T-helper 2 cell treated with Interferon-gamma antibody and Interleukin-4, amounts not matched to agents 100 ng/mL and 5 ng/mL, for 36 hours (primary cell): Measurements from ENCODE around the gene DSG3. TPM values are rescaled to one million over a fixed set of nuclear protein-coding genes. Genes with fewer than 3 reads are reported as not detected.
"Not testable (repeated sequence)": the region's sequence is repeated elsewhere in the genome, so short reads cannot be mapped to it uniquely, and the experiment has no call there.

ENCODE experiments used
- intact Hi-C: fragments of 100-400 bp; cut with micrococcal nuclease; formaldehyde crosslinking; loops from one replicate; pipeline ENCODE4 v1.15.1; 2023
- total RNA-seq: library from RNA; stranded (reverse); gene quantifications from 2 replicates; pipeline ENCODE4 v1.2.3, GENCODE V29; 2022

The DSG3 gene
- total RNA-seq, 1 donor from 2014 or later = not detected

DNA sequence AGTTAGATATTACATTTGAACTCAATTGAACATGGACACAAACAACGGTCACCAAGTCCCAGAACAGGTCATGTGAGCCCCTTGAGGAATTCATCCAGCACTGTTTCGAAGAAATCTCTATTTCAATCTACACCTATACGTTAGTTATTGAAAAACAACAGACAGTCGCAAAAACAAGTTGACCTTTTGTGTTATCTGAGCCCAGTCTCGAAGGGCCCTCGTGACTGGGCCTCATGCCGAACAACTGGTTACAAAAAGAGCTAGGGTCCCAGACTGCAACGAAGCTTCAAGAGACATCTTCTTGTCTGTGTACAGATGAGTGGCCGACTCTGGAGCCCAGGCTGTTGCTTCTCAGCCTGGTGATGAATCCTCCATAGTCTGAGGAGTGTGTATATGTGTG lies 45.1 kb downstream of the DSG3 start:
- intact Hi-C loops = no loop called here

DNA sequence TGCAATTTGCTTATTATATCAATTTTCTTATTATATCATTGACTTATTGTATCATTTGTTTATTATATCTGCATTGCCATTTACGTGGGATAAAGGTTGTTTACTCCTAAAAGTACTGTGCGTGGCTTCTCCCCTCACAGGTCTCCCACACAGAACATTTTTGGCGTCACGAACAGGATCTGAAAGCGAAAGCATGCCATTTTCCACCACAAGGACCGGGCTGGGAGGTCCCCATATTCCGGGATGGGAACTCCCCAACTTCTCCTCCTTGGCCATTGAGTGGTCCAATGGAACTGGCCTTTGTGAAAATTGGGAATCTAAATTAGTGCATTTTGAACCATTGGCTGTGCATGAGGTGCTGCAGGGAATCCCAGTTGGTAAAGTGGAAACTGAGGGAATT lies 45.6 kb downstream of the DSG3 start:
- intact Hi-C loops = no loop called here

DNA sequence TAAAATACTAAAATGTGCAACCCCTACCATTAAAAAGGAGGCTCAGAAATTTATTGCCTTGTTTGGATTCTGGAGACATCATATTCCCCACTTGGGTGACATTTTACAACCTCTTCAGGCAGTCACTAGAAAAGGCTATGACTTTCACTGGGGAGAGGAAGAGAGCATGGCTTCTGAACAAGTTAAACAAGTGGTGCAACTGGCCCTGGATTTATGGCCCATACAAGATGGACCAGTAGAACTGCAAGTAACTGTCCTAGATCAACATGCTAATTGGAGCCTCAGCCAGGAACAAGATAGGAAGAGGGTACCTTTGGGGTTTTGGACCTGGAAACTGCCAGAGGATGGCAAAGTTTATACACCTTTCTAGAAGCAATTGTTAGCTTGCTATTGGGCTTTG lies 46.4 kb downstream of the DSG3 start:
- intact Hi-C loops = no loop called here

DNA sequence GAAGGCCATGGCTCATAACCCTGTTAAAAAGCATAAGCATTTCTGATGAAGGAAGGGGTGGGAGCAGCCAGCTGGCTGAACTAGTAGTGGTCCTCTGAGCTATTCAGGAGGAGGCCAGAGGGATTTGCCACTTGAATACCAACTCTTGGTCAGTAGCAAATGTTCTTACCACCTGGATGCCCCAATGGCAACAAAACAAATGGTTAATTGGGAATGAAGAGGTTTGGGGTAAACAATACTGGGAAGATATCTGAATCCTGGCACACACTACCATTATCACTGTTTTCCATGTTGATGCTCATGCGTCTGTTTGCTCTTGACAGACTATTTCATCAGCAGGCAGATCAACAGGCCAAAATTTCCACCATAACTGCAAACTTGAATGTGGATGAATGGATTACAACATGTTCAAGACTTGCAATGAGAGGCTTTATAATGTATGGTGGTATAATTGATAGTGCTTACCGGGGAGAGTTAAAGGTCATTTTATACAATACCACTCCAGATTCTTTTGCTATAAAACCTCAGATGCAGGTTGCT lies 47.2 kb downstream of the DSG3 start:
- intact Hi-C loops = not testable (repeated sequence)

DNA sequence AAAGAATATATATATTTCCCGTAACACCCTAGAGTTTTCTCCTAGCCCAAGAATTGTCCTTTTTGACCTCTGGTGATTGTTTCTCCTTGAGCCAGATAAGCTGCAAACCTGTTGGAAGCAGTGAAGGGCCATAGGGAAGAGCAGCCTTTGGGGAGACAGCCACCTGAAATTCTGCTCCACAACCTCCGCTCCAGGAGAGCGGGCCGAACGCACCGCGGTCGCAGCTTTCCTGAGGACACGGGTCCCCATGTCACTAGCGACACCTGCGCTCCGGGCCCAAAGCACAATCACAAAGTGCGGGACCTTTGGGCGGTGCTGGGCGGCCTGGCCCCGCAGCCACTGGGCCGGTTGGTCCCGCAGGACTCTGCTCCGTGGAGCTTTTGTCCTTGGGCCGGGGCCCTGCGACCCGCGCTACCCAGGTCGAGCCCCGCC lies 49.9 kb downstream of the DSG3 start:
- intact Hi-C loops = no loop called here

DNA sequence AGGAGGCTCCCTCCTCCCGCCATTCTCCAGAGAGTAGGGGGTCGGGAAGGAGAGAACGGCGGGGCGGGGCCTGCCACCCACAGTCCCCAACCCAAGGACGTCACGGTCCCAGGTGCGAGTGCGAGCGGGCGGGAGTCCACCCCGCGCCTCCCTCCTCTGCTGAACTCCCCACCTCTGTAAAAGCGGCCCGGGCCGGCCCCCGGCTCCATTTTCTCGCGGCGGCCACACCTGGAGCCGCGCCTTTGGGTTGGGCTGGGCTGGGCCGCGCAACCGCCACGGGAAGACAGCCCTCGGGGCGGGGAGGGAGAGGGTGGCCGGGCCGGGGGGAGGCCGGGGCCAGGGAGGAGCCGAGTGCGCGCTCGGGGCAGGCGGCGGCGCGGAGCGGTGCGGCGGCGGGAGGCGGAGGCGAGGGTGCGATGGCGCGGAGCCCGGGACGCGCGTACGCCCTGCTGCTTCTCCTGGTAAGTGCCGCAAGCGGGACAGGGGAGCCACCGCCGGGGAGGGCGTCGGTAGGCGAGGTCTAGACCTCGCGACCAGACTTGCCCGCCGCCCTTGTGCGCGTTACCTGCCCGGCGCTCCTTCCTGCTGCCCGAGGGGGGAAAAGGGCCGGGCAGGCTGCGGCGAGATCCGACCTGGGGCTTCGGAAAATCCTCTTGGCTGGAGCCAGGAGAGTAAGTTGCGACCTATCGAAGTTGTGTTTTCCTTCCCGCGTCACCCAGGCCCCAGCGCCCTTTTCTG lies 50.5 kb downstream of the DSG3 start, which contains the start of gene DSG2:
Gene DSG2, plus strand, starts transcription at position 342 of the 738 bp plus-strand sequence. Its CDS starts 75 bp downstream, at position 417.
- intact Hi-C loops = no loop called here

DNA sequence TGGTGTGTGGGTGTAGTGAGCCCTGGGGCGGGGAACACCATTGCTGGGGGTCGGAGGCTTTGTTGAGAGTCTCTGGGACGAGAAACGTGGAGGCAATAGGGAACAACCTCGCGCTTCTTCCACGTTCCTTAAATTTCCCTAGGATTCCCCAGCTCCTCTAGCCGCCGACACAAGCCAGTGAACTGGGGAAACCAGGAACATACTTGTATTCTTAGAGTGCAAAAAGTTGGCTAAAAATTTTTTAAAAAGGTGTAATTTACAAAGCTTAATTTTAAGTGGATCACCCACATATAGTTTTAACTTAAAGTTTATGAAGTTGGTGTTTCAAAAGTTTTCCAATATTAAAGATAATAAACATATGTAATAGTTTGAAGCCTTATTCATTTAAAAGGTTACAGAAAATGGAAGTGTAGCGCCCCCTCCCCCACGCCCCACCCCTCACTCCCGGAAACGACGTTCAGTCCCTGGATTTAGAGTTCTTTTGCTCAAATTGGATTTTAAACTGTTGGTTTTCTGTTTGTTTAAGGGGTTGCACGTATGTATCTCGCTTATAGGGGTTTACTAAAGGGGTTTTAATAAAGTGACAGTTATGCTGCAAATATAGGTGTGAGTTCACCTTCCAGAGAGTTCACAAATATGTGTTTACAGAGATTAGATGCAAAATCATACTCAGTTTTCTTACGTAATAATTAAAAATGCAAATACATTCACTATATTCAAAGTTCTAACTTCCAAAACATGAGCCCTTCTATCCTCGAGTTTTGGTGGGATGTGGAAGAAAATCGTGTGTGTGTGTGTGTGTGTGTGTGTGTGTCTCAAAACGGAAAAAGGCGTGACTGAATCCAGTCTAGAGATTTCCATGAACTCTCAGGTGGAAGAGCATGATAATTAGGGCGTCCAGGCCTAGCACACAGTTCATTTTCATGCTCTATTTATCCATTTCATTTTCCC lies 51.3 kb downstream of the DSG3 start:
- intact Hi-C loops = no loop called here

DNA sequence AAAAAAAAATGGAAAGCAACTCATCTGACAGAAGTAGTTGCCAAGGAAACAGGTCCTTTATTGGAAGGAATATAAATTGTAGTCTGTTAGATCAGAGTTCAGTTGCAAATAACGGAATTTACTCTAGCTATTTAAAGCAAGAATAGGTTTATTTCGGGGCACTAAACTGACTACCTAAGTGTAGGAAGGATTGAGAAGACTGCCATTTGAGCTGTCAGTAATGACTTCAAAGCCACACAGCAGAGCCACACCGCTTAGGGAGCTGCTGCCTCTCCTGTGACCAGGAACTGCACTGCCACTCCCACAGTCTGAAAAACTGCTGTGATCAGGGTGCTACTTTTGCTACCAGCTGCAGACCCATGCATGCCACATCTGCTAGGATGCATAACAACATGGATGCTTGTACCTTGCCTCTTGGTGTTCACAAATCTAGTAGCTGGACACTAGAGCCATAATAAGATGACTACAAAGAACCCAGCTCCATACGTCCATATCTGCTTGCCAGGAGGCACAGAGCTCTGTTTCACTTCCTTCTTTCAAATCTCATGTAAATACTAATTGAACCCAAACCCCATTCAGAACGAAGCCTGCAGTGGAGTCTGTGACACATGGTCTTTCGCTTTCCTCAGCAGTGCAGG lies 52.6 kb downstream of the DSG3 start:
- intact Hi-C loops = no loop called here

DNA sequence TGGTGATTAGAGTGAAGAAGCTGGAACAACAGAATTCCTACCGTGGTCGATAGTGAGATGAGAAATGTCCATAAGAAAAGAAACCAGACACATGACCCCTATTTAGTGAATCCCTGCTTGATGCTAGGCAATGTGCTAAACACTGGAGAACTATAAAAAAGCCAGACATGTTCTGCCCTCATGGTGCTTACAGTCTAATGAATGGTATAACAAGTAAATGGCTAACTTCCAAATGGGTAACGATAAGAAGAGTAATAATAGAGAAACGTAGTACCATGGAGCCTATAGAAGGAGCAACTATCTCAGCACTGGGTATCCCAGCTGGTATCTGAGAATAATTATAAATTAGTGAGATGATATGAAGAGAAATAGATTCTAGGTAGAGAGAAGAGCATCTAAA lies 55.5 kb downstream of the DSG3 start:
- intact Hi-C loops = no loop called here

DNA sequence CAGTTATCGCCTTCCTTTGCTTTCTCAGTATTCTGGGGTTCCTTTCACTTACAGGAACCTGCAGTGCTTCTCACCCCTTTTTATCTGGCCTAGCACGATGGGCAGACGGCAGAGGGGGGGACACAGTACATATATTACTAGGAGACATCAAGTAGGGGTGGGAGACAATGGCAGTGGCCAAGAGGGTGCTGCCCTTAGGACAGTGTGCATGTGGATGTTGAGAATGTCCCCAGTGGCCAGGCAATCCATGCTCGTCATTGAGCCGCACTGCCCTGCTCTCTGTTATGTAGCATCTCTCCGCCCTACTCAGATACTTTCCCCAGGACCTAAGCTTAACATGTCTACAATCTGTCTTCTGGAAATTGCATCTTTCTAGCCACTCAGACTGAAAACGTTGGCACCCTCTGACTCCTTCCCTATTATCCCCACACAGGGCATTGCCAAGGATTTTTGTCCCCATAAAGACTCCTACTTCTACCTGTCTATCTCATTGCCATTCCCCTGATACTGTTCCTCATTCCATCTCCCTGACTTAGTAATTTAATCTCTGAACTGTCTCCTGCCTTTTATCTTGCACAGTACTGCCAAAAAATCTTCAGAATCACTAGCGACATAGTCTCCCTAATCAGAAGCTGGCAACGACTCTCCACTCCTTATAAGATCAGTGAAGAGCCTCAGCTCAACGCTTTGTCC lies 57.1 kb downstream of the DSG3 start:
- intact Hi-C loops = no loop called here

DNA sequence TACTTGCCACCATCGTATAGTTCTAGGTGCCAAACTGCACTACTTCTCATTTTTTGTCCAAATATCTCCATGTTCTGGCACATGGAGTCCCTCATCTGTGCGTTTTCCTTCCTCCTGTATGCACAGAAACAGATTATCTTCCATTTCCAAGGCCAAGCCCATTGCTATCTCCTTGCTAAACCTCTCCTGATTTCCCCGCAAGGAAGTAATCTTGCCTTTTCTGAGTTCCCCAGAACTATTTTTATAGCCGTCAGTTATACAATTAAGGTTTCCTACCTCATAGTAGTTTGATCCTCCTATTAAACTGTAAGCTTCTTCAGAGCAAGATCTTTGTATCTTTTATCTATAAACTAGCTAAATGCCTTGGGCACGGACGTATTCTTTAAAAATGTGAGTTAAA lies 57.6 kb downstream of the DSG3 start:
- intact Hi-C loops = no loop called here

DNA sequence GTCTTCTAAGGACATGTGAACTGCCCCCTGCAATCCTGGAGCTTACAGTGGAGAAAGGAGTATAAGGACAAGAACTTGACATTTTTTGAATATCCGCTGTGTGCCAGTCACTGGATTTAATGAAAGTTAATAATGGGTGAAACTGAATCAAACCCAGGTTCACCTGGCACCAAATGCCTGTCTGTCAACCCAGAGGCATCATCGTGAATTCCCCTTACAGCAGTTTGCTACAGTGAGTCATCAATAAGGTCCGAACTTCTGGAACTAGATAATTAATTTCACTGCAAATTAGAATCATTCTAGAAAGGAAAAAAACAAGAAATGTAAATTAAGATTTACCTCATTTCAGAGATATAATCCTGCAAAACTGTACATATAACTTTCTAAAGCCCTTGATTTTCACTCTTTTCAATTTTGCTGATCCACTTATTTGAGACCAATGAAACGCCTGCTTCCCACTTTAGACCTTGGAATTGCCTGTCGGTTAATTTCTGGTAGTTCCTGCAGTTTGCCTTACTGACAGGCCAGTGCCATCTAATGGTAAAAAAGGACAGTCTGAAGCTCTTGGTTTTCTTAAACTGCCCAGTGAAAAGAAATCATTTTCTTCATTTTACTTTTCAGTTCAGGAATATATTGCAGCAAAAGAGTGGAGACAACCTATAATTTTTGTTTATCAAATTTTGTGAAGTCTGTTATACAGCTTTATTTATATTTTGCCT lies 58.6 kb downstream of the DSG3 start:
- intact Hi-C loops = no loop called here

DNA sequence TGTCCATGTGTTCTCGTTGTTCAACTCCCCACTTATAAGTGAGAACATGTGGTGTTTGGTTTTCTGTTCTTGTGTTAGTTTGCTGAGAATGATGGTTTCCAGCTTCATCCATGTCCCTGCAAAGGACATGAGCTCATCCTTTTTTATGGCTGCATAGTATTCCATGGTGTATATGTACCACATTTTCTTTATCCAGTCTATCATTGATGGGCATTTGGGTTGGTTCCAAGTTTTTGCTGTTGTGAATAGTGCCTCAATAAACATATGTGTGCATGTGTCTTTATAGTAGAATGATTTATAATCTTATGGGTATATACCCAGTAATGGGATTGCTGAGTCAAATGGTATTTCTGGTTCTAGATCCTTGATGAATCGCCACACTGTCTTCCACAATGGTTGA lies 59.6 kb downstream of the DSG3 start:
- intact Hi-C loops = not testable (repeated sequence)

DNA sequence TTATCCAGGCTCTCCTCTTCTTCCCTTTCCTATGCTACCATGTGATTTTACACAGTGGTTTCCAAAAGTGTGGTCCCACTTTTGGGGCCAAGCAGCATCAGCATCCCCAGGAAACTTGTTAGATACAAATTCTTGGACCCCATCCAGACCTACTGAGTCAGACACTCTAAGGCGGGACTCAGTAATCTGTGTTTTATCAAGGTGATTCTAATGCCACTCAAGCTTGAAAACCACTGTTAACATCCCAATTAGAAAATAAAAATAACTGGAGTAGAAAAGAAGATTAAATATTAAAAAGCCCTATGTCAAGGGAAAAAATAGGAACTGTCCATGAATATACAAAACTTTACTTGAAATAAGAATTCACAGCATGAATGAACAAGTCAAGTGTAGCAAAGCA lies 61.2 kb downstream of the DSG3 start:
- intact Hi-C loops = no loop called here

DNA sequence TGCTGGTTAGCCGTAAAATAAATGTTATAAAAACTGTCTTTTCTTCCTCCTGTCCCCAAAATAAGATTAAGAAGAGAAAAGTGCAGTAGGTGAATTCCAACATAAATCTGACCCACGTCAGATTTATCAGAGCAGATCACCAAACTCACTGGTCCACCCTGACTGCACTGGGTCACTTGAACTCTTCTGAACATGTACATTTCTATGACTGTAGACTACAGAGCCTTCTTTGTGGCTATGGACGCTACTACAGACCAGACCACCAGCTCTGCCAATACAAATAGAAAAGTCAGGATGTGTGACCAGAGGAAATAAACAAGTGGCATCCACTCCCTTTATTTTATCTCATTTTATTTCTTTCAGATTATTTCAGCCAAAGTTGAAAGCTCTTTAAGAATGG lies 62.0 kb downstream of the DSG3 start:
- intact Hi-C loops = no loop called here

DNA sequence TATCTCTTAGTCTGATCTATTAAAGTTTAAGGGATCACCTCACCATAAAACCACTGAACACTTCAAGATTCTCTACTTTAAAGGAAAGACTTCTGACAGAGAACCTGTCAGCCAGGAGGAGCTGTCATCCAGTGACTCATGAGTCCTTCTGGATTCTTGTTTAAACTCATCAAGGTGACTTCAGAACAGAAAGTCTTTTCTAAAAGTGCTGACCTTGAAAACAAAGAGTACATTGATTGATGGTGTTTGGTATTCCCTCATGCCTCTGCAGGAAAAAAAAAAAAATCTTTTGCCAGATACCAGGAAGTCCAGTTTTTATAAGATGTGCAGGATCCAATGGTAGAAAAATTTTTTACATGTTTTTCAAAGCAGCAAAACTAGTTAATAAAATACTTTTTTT lies 62.8 kb downstream of the DSG3 start:
- intact Hi-C loops = no loop called here

DNA sequence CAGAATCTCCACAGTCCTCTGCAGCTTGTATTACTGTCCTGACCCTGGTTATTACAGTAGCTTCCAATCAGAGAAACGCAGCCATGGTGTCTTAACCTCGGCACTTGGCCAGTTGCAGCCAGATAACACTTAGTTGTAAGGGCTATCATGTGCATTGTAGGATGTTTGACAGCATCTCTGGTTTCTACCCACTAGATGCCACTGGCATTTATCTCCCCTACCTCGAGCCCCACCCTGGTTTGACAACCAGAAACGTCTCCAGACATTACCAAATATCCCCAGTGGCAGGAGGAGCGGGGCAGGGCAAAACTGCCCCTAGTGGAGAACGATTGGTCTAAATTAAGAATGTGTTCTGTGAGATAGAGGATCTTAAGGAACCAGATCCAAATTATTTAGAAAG lies 63.6 kb downstream of the DSG3 start:
- intact Hi-C loops = no loop called here

DNA sequence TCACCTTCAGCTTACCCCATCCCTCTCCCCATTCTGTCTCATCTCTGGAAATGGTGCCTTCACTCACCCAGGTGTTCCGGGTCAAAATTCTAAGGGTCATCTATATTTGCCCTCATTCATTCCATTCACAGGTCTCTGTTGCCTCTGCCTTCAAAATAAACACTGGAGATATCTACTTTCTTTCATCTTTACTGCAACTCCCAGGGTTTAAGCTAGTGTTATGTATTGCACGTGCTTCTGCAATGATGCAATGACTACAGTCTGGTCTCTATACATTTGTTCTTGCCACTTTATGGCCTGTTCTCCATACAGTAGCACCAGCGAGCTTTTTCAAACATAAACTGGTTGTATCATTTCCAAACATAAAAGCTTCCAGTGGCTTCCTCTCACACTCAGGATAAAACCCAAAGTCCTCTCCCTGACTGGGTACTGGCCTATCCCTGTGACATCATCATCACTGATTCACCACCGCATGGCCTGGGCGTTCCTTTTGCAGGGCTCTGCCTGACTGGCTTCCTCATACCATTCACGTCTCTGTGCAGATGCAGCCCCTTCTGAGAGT lies 64.7 kb downstream of the DSG3 start:
- intact Hi-C loops = no loop called here

DNA sequence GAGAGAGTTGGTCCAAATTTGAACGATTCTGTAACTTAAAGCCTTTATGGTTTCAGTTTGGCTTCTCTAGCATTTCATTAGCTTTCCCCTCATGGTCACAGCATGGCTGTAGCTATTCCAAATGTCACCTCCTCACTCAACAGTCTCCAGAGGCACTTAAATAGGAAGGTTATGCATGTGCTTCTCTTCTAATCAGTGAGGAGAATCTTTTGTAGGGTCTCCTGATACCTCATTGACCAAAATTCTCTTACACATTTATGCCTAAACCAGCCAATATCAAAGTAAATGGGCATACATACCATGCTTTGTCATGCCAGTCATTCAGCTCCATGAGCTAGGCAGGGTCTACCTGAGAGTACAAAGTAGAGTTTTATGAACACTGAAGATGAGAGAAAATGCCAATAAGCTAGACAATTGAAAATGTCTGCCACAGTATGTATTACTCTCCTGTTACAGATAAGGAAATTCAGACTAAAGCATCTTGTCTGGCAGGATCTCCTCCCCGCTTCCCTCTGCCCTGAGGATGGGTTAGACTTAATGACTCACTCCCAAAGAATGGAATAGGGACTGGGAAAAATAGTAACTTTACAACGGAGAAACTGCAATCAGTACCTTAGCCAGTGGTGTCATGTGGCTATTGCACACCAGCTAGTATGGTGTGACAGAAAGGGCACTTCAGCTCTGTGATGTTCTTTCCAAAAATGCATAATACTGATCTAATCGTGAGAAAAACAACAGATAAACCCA lies 65.8 kb downstream of the DSG3 start:
- intact Hi-C loops = no loop called here
